ENCODE data around the gene CNR2.

Gene CNR2

GRCh38 chr1:23916209-23917131, 3.3 kb upstream of the CNR2 start:
- peak; percentile 85 for DNase-seq (ENCODE audit: low spot score)
- in situ Hi-C loops (cut with MboI; ENCODE audit: low sequenced_read_pairs, unreplicated experiment), result loop anchor here (5.0 kb wide), 1 partner anchor 104 kb away; no protein-coding TSS in a partner anchor
- TF ChIP-seq, protein P1, sequence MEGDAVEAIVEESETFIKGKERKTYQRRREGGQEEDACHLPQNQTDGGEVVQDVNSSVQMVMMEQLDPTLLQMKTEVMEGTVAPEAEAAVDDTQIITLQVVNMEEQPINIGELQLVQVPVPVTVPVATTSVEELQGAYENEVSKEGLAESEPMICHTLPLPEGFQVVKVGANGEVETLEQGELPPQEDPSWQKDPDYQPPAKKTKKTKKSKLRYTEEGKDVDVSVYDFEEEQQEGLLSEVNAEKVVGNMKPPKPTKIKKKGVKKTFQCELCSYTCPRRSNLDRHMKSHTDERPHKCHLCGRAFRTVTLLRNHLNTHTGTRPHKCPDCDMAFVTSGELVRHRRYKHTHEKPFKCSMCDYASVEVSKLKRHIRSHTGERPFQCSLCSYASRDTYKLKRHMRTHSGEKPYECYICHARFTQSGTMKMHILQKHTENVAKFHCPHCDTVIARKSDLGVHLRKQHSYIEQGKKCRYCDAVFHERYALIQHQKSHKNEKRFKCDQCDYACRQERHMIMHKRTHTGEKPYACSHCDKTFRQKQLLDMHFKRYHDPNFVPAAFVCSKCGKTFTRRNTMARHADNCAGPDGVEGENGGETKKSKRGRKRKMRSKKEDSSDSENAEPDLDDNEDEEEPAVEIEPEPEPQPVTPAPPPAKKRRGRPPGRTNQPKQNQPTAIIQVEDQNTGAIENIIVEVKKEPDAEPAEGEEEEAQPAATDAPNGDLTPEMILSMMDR (IDR thresholded peaks at IDR 0.05; ENCODE audit: borderline replicate concordance, control extremely low read depth, extremely low read depth, insufficient read depth, missing control alignments), result peak; percentile 74

DNA sequence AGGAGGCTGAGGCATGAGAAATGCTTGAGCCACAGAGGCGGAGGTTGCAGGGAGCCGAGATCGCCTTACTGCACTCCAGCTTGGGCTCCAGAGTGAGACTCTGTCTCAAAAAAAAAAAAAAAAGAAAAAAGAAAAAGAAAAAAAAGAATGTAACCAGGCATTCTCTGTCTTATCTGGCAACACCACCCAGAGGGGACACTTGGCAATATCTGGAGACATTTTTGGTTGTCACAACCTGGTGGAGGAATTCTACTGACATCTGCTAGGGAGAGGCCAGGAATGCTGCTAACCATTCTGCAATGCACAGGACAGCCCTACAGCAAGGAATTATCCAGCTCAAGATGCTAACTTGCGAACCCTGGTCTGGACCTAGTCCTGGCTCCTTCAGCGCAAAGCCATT, 2.3 kb upstream of the CNR2 start:
- TF ChIP-seq, protein P1 (IDR thresholded peaks at IDR 0.05; ENCODE audit: borderline replicate concordance, control extremely low read depth, extremely low read depth, insufficient read depth, missing control alignments), result no peak
- no peak for DNase-seq (ENCODE audit: low spot score)
- in situ Hi-C loops (cut with MboI; ENCODE audit: low sequenced_read_pairs, unreplicated experiment), result loop anchor here (5.0 kb wide), 1 partner anchor 103 kb away; no protein-coding TSS in a partner anchor

DNA sequence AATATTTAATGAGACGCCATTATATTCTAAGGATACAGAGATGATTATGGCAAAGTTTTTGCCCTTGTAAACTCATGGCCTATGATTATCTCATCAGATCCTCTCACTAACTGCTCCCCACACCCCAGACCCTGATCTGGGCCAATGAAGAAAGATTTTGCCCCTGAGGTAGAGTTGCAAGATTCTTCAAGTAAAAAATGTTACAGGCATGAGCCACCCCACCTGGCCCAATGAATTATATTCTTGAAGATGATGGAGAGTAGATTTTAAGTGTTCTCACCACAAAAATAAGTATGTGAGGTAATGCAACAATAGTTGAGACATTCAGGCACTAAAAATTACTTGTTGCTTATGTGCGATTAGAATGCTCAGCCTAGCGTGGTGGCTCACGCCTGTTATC, 1.8 kb upstream of the CNR2 start:
- no peak for DNase-seq (ENCODE audit: low spot score)
- TF ChIP-seq, protein P1 (IDR thresholded peaks at IDR 0.05; ENCODE audit: borderline replicate concordance, control extremely low read depth, extremely low read depth, insufficient read depth, missing control alignments), result no peak
- in situ Hi-C loops (cut with MboI; ENCODE audit: low sequenced_read_pairs, unreplicated experiment), result loop anchor here (5.0 kb wide), 1 partner anchor 103 kb away; no protein-coding TSS in a partner anchor

GRCh38 chr1:23911921-23912320, 1.2 kb downstream of the CNR2 start:
- in situ Hi-C loops (cut with MboI; ENCODE audit: low sequenced_read_pairs, unreplicated experiment), result no loop called here
- TF ChIP-seq, protein P1 (IDR thresholded peaks at IDR 0.05; ENCODE audit: borderline replicate concordance, control extremely low read depth, extremely low read depth, insufficient read depth, missing control alignments), result no peak
- no peak for DNase-seq (ENCODE audit: low spot score)

- DNase-seq (ENCODE audit: low spot score), result peak; percentile 57
- TF ChIP-seq, protein P1 (IDR thresholded peaks at IDR 0.05; ENCODE audit: borderline replicate concordance, control extremely low read depth, extremely low read depth, insufficient read depth, missing control alignments), result no peak
- in situ Hi-C loops (cut with MboI; ENCODE audit: low sequenced_read_pairs, unreplicated experiment), result no loop called here
These were observed 2.5 kb downstream of the CNR2 start for GRCh38 chr1:23910553-23911246.

- no peak for DNase-seq (ENCODE audit: low spot score)
- TF ChIP-seq, protein P1 (IDR thresholded peaks at IDR 0.05; ENCODE audit: borderline replicate concordance, control extremely low read depth, extremely low read depth, insufficient read depth, missing control alignments), result no peak
- in situ Hi-C loops (cut with MboI; ENCODE audit: low sequenced_read_pairs, unreplicated experiment), result no loop called here
These were observed 3.0 kb downstream of the CNR2 start for GRCh38 chr1:23910144-23910543.
